PC-3 (cell line): ENCODE data around the gene CDH4.

Experiments
- EZH2 ChIP-seq: fragments of 300-600 bp; sonication (generic); IDR thresholded peaks from one replicate; pipeline ENCODE4 v1.6.1; 2017; ENCODE audit warnings: antibody characterized with exemption, mild to moderate bottlenecking, low read length; ENCODE audit not compliant: unreplicated experiment
- TF ChIP-seq, protein P1 (sequence below): fragments of 300-600 bp; sonication (generic); conservative IDR thresholded peaks from 2 replicates; pipeline ENCODE4 v1.5.1; 2017; ENCODE audit warnings: antibody characterized with exemption, low read depth, mild to moderate bottlenecking, low read length

GRCh38 chr20:61798632-61799031, 546.6 kb downstream of the CDH4 start:
- TF ChIP-seq, protein P1, sequence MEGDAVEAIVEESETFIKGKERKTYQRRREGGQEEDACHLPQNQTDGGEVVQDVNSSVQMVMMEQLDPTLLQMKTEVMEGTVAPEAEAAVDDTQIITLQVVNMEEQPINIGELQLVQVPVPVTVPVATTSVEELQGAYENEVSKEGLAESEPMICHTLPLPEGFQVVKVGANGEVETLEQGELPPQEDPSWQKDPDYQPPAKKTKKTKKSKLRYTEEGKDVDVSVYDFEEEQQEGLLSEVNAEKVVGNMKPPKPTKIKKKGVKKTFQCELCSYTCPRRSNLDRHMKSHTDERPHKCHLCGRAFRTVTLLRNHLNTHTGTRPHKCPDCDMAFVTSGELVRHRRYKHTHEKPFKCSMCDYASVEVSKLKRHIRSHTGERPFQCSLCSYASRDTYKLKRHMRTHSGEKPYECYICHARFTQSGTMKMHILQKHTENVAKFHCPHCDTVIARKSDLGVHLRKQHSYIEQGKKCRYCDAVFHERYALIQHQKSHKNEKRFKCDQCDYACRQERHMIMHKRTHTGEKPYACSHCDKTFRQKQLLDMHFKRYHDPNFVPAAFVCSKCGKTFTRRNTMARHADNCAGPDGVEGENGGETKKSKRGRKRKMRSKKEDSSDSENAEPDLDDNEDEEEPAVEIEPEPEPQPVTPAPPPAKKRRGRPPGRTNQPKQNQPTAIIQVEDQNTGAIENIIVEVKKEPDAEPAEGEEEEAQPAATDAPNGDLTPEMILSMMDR = no peak
- TF ChIP-seq EZH2 = no peak
